NCI-H82 treated with DMSO at 0.1 percent for 48 hours (cell line): ENCODE results near the gene UBE2O.

ENCODE experiments used
- DNase-seq: peaks from one replicate; lab custom pipeline; 2025; ENCODE audit not compliant: unreplicated experiment; lab: John Stamatoyannopoulos, UW

UBE2O gene

GRCh38 chr17:76441686-76442340, 11.1 kb downstream of the UBE2O start:
- no peak for DNase-seq

DNA sequence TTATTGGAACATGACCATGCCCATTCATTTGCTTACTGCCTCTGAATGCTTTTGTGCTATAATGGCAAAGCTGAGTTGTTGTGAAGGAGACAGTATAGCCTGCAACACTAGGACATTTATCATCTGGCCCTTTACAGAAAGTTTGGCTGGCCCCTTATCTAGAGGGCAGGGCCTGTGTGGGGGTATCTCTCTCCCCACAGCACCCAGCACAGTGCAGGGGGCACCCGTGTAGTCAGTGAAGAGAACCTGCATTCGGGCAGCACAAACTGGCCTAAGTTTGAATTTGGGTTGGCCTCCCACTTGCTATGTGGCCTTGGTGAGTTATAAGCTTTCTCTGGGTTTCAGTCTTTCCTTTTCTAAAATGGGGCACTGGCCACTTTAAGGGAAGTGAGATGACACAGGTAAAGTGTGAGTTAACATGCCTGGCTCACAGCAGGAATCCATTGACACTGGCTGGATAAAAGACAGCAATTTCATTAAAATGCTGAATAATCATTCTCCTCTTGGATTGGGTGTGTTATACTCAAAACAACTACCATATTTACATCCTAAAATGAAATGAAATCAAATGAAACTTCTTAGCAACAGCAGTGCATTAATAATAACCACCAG, 12.1 kb downstream of the UBE2O start:
- DNase-seq, result no peak

GRCh38 chr17:76439314-76439928, 13.5 kb downstream of the UBE2O start:
- DNase-seq, result no peak

DNA sequence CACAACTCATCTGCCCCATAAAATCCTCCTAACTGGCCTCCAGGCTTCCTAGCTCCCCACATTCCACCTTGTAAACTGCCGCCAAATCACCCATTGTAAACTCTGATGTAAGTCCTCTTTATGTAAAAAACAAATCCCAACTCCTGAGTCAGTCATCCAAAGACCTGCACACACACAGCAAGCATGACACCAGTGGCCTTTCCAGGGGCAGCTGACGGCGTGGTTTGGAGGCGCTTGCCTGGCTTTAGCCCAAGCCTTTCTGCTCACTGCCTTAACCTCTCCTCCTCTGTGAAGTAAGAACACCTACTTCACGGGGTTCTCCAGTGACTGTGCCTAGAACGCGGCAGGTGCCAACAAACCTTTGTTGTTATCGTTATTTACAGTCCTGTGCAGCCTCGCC, 14.0 kb downstream of the UBE2O start:
- no peak for DNase-seq

DNA sequence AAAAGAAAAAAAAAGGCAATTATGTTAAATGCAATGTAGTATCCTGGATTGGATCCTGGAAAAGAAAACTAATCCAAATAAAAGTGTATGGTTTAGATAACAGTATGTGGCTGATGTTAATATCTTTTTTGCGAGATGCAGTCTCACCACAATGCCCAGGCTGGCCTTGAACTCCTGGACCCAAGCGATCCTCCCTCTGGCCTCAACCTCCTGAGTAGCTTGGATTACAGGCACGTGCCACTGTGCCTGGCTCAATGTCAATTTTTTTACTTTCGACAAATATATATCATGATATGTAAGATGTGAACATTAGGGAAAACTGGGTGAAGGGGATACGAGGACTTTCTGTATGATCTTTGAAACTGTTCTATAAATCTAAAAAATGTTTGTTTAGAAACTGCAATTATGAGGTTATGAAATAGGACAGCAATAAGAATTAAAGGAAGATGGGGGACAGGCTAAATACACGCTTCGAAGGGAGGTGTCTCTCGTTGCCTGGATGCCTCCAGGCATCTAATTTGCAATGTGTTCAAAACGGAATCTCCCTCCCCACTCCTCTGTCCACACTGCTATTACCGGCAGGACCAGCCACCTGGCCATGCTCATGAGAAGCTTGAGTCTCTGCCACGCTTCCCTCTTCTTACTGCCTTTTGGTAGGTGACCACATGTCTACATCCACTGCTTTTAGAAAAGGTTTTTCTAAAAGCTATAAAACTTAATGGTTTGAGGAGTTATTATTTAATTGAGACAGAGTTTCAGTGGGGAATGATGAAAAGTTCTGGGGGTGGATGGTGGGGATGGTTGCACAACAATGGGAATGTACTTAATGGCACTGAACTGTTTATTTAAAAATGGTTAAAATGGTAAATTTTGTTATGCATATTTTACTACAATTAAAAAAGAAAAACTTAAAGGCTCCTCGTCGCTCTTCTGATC, 15.2 kb downstream of the UBE2O start:
- DNase-seq, result no peak

DNA sequence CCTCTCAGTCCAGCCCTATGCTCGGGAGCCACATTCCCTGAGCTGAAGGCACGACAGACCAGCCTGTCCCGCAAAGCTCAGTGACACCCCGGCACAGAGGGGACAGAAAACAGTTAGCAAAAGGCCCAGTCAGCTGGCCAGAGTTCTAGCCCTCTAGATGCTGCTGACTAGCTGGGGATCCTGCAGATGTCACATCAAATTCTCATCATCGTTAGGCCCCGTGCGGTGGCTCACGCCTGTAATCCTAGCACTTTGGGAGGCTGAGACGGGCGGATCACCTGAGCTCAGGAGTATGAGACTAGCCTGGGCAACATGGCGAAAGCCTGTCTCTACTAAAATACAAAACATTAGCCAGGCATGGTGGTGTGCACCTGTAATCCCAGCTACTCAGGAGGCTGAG, 17.2 kb downstream of the UBE2O start:
- no peak for DNase-seq

- DNase-seq, result no peak
Measured at GRCh38 chr17:76434870-76435269, 18.1 kb downstream of the UBE2O start.

DNA sequence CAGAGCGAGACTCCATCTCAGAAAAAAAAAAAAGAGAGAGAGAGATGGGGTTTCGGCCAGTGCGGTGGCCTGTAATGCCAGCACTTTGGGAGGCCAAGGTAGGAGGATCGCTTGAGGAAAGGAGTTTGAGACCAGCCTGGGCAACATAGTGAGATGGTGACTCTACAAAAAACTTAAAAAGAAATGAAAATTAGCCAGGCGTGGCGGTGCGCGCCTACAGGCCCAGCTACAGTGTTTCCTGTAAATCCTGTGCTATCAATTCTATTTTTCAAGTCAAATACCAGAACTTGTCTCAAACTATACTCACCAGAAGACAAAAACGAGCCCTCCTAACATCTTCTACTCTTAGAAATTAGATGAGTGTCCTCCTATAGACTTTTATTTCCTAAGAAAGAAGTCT, 19.3 kb downstream of the UBE2O start:
- DNase-seq, result no peak

GRCh38 chr17:76432712-76433336, 20.1 kb downstream of the UBE2O start:
- DNase-seq, result no peak

GRCh38 chr17:76432004-76432403, 20.9 kb downstream of the UBE2O start:
- DNase-seq, result no peak

DNA sequence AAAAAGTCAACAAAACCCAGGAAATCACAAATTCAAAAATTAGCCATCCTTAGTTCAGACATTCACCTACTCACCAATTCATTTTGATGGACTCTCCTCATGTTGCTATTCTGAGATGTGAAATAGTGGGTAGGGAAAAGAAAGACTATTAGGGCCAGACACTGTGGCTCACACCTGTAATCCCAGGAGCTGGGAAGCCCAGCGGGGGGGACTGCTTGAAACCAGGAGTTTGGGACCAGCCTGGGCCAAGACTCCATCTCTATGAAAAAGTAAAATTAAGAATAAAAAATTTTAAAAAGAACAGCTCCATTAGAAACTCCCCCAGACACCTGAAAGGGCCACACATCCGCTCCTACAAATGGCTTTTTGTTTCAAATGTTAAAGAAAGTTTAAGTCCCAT, 21.4 kb downstream of the UBE2O start:
- no peak for DNase-seq

- no peak for DNase-seq
Measured at GRCh38 chr17:76428511-76428910, 24.4 kb downstream of the UBE2O start.

GRCh38 chr17:76427501-76428231, 25.3 kb downstream of the UBE2O start:
- DNase-seq, result no peak

- no peak for DNase-seq
Measured at GRCh38 chr17:76426853-76427252, 26.1 kb downstream of the UBE2O start.

DNA sequence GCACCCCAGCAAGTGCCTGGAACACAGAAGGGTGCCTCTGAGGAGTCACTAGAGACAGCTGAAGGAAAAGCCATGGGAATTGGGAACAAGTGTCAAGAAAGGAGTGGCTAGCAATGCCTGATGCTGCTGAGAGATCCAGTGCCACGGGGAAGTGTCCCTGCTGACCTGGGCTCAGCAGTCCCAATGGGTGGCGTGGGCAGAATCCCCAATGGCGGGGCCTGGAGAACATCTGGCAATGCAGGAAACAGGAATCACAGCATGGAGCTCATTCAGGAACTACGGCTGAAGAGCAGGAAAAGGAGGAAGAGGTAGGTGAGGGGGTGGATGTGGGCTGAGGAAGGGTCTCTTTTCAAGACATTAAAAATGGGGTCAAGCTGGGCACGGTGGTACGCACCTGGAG, 30.1 kb downstream of the UBE2O start:
- DNase-seq, result no peak

DNA sequence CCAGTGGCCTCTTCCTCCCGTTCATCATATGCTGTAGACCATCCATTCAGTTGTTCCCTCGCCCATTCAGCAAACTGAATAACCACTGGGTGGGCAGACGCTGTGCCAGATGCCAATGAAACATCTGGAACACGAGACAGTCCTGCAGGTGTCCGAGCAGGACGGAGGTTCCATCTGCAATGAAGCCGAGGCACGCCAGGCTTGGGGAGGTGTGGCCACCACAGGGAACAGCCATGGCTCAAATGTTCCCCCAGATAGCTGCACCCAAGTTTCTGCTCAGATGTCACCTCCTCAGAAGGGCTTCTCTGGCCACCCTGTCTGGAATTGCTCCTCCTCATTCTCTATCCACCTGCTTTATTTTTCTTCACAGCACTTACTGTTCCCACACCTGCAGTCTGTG, 30.5 kb downstream of the UBE2O start:
- DNase-seq, result no peak

DNA sequence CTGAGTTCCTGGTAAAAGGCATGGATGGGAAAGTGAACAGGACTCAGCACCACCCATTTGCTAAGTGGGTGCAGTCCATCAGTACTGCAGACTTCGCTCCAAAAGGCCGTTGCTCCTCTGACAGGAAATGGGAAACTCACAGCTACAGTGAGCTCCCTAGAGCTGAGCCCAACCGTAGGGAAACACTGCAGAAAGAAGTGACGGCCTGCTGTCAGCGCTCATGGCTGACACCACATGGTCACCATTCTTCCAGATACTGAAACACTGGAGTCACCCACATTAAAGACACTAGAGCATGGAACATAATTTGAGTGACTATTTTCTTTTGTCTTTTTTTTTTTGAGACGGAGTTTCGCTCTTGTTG, 31.9 kb downstream of the UBE2O start:
- no peak for DNase-seq

DNA sequence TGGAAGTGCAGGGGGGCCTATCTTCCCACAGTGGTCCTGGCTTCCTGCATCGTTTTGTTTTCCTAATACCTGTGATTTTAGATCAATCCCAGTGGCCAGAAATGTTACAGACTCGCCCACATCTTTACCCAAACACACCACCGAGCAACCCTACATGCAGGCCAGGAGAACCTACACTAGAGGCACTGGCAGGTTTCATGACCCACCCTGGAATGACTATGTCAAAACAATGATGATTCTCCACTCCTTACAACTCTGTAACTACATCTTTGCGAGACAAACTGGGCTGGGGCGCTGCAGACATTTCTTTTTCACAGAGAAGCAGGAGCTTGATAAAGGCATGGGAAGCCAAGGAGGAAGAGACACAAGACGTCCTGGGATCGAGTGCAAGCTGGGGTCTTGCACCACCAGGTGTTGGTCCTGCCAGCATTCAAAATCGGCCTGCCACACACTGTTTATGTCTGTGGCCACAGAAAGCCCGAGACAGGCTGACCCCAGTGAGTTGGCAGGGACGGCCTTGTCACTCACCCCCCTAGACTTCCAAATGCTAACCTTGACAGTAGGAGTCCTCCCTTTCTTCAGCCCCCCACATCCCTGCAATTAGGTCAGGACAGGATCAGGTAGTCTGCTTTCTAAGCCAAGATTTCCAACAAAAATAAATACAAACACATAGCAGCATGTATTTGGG, 32.5 kb downstream of the UBE2O start:
- no peak for DNase-seq

DNA sequence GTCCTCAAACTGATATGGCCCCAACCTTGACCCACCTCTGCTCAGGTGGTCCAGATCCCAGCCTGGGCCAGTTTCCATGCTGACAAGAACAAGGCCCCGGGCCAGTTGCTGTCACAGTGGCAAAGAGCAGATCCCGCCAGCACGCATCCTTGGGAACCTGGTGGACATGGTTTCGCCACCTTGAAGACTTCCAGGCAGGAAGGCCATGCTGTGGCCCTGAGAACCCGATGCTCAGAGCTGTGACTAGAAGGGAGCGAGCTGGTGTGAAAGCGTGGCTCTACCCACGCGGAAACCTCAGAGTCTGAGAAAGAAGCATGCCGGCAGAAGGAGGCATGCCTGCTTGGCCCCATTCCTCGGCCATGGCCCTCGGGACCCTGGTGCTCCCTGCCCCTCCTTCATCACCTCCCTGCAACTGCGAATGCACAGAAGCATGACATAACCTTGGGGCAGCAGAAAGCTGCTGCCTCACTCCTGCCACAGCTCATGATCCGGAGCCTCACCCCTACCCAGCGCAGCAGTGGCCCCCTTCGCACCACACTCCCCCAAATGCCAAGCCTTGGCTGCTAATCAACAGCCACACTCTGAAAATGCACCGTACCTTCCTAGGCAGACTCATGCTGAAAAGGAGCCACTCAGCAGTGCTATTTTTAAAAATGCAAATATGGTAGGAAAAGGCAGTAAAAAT, 33.2 kb downstream of the UBE2O start:
- DNase-seq, result no peak
